HL-60 (cell line): ENCODE measurements around the gene MLLT1.

Source experiments
- DNase-seq, 2 experiments: peaks; one replicate each; pipeline ENCODE4 v3.0.0-alpha.2; 2010 to 2020; ENCODE audit warnings: low read depth in 1 of 2, low spot score in 1 of 2
- H3K27ac ChIP-seq: fragments of 250-450 bp; sonication (Bioruptor Pico); replicated peaks from 2 replicates; pipeline ENCODE4 v1.5.1; 2020; ENCODE audit warnings: mild to moderate bottlenecking, moderate library complexity
- H3K27me3 ChIP-seq: fragments of 250-450 bp; sonication (Bioruptor Pico); 2 replicates; pipeline ENCODE4 v1.5.1; 2021; ENCODE audit warnings: mild to moderate bottlenecking, moderate library complexity; ENCODE audit not compliant: insufficient read depth, poor library complexity, severe bottlenecking
- H3K4me3 ChIP-seq: replicated peaks from 2 replicates; pipeline ENCODE4 v1.5.1; 2011; ENCODE audit warnings: mild to moderate bottlenecking, control low read depth, low read length; ENCODE audit not compliant: insufficient read depth
- CTCF ChIP-seq: IDR thresholded peaks from one replicate; pipeline ENCODE4 v1.5.1; 2011; ENCODE audit warnings: low read length, control low read depth, inconsistent platforms; ENCODE audit not compliant: insufficient read depth
- GABPA ChIP-seq: IDR thresholded peaks from 2 replicates; pipeline ENCODE4 v1.6.1; 2012; ENCODE audit warnings: low read depth
- POLR2AphosphoS5 ChIP-seq: IDR thresholded peaks from 2 replicates; pipeline ENCODE4 v1.6.1; 2012; ENCODE audit warnings: low read depth
- REST ChIP-seq: IDR thresholded peaks from 2 replicates; pipeline ENCODE4 v1.6.1; 2012; ENCODE audit warnings: low read depth; ENCODE audit not compliant: insufficient replicate concordance
- SPI1 ChIP-seq: IDR thresholded peaks from 2 replicates; pipeline ENCODE4 v1.6.1; 2012; ENCODE audit warnings: low read depth, mild to moderate bottlenecking, borderline replicate concordance

The MLLT1 gene

DNA sequence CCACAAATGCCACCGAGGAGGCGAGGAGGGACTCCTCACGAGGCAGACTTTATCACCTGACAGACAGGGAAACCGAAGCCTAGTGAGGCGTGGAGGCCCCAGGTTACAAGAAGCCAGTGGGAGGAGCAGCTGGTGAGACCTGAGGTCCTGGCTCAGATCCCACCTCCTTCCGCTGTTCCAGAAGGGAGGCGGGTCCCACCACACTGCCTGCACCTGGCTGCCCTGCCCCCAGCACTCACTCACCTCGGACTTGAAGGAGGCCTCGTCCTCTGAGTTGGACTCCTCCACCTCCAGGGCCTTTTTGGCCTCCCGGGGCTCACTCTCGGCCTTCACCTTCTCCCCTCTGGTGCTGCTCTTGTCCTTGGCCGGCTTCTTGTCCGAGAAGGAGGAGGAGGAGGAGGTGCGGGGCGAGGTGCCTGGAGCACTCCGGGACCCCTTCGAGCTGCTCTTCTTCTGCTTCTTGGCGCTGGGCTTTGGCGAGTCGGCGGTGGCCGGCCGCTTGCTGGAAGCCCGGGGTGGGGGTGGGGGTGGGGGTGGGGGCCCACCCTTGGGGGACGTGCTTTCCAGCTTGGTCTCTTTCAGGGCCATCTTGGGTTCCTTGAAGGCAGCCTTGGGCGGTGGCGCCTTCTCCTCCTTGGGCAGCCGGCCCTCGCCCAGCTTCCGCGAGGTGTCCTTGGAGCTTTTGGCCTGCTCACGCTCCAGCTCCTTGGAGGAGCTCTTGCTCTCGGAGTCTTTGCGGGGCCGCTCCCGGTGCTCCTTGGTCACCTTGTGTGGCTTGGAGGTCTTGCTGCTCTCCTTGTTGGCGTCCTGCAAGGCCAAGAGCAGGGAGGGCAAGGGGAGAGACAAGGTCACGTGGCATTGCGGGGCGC, 57.7 kb downstream of the MLLT1 start:
- no peaks in the 10 kb centered on the region for H3K27me3 ChIP-seq
- DNase-seq = no peak
- no peak overlapping the region for H3K27ac ChIP-seq
- H3K4me3 ChIP-seq = no peak overlapping the region
- TF ChIP-seq CTCF = no peak
- no peak for TF ChIP-seq POLR2AphosphoS5
- no peak for TF ChIP-seq GABPA
- TF ChIP-seq SPI1 = no peak
- TF ChIP-seq REST = no peak

GRCh38 chr19:6221220-6221877, 58.4 kb downstream of the MLLT1 start:
- TF ChIP-seq CTCF = no peak
- no peak for TF ChIP-seq REST
- no peak for TF ChIP-seq SPI1
- TF ChIP-seq POLR2AphosphoS5 = no peak
- TF ChIP-seq GABPA = no peak
- Histone ChIP-seq H3K4me3 (no peak overlapping the region), H3K27me3 (no peaks in the 10 kb centered on the region), H3K27ac (no peak overlapping the region)
- no peak for DNase-seq

DNA sequence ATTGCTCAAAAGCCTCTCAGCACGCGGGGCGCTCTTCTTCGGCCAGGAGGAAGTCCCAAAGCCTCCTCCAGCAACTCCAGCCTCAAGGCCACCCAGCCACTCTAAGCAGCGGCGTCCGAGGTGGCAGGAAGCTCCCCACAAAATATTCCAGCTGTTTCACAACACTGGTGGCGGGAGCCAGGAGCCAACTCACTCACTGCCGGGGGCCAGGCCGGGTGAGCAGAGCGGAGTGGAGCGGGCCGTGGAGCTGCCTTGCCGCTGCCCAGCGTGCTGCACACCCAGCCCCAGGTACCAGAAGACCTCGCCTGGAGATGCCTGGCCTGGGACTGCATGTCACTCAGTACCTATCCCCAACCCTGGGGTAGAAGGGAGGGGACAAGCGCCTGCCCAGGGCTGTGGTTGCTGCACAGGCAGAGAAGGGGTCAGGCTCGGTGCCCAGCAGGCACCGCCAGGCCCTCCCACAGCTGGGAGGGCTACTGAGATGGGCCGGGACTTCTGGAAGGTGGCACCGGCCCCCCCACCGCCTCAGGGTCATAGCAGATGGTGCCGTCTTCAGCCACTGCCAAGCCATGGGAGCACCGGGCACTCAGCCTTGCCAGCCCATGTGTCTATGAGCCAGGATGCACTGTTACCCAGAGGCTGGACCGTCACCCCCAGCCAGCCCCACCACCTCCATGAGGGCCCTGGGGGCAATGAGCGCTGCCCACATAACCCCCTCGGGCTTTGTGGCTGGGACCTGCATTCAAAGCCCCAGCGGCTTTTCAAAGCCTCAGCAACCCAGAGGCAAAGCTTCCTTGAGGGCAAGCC, 59.2 kb downstream of the MLLT1 start:
- no peak for DNase-seq
- Histone ChIP-seq H3K27ac (no peak overlapping the region), H3K4me3 (no peak overlapping the region), H3K27me3 (no peaks in the 10 kb centered on the region)
- TF ChIP-seq CTCF (no peak), POLR2AphosphoS5 (0 out of 2 replicates have a peak, but pooled peaks have one; percentile 10)
